ENCODE measurements around the gene TMC1. TPM values are rescaled to one million over a fixed set of nuclear protein-coding genes. Genes with fewer than 3 reads are reported as not detected.

TMC1 gene
- total RNA-seq, 1 donor from 2014 or later = not detected

DNA sequence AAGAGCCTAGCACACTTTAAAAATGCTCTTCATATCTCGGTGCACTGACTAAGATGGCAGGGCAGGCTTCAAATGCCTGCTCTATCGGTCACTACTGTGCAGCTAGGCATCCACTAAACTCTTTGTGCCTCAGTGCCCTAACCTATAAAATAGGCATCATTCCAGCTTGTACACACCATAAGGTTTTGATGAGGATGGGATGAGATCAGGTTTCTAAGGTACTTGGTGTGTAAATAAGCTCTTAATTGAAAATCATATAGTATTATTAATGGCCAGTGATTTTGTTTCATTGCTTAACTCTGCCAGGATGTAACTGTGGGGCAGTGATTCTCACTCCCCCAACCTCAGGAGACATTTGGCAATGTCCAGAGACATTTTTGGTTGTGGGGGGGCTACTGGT is 352.9 kb downstream of the TMC1 start:
- H3K36me3 Mint-ChIP-seq (ENCODE audit: unreplicated experiment) = no peaks in the 10 kb centered on the region
- H3K4me3 Mint-ChIP-seq (ENCODE audit: unreplicated experiment) = no peak overlapping the region
- no peak for DNase-seq (ENCODE audit: extremely low spot score, unreplicated experiment)
- H3K9me3 Mint-ChIP-seq (ENCODE audit: unreplicated experiment) = peaks cover 6% of the 10 kb centered on the region
- TF ChIP-seq CTCF (IDR thresholded peaks at IDR 0.05) = no peak
- H3K27ac Mint-ChIP-seq (ENCODE audit: unreplicated experiment) = no peak overlapping the region
- no peaks in the 10 kb centered on the region for H3K4me1 Mint-ChIP-seq (ENCODE audit: unreplicated experiment)
- H3K27me3 Mint-ChIP-seq (ENCODE audit: unreplicated experiment) = peaks cover 11% of the 10 kb centered on the region

DNA sequence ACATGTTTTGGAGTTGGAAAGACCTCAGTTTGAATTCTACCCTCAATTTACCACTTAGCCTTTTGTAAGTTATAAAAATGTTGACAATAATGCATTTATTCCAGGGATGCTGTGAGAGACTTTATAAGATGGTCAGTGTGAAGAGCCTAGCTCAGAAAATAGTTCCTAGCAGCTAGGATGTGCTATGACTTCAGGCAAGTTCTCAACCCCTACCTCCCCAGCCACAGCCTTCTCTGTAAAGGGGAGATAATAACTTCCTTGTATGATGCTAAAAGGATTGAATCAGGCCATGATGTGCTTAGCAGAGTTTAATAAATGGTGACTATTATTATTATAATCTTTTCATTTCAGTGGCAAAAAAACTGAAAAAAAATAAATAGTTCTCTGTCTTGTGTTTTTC is 353.8 kb downstream of the TMC1 start:
- Mint-ChIP-seq H3K36me3 (ENCODE audit: unreplicated experiment) (no peaks in the 10 kb centered on the region), H3K27ac (ENCODE audit: unreplicated experiment) (no peak overlapping the region), H3K4me1 (ENCODE audit: unreplicated experiment) (no peaks in the 10 kb centered on the region), H3K4me3 (ENCODE audit: unreplicated experiment) (no peak overlapping the region), H3K9me3 (ENCODE audit: unreplicated experiment) (peaks cover 6% of the 10 kb centered on the region), H3K27me3 (ENCODE audit: unreplicated experiment) (peaks cover 9% of the 10 kb centered on the region)
- no peak for DNase-seq (ENCODE audit: extremely low spot score, unreplicated experiment)
- TF ChIP-seq CTCF (IDR thresholded peaks at IDR 0.05) = no peak

DNA sequence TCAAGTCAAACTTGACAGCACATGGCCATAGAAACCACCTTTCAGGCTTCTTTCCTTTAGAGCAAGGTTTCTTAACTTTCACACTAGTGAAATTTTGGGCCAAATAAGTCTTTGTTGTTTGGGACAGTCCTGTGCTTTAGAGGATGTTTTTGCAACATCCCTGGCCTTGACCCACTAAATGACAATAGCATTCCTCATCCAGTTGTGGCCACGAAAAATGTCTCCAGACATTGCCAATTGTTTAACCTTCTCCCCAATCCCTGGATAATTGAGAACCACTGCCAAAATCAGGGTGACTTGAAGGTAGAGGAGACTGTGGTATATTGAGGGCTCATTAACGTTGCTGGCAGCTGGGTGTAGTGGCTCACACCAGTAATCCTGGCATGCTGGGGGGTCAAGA is 359.4 kb downstream of the TMC1 start:
- Mint-ChIP-seq H3K9me3 (ENCODE audit: unreplicated experiment) (peaks cover 6% of the 10 kb centered on the region), H3K4me3 (ENCODE audit: unreplicated experiment) (no peak overlapping the region), H3K36me3 (ENCODE audit: unreplicated experiment) (no peaks in the 10 kb centered on the region), H3K4me1 (ENCODE audit: unreplicated experiment) (no peaks in the 10 kb centered on the region), H3K27ac (ENCODE audit: unreplicated experiment) (no peak overlapping the region), H3K27me3 (ENCODE audit: unreplicated experiment) (peaks cover 7% of the 10 kb centered on the region)
- TF ChIP-seq CTCF (IDR thresholded peaks at IDR 0.05) = no peak
- DNase-seq (ENCODE audit: extremely low spot score, unreplicated experiment) = no peak

DNA sequence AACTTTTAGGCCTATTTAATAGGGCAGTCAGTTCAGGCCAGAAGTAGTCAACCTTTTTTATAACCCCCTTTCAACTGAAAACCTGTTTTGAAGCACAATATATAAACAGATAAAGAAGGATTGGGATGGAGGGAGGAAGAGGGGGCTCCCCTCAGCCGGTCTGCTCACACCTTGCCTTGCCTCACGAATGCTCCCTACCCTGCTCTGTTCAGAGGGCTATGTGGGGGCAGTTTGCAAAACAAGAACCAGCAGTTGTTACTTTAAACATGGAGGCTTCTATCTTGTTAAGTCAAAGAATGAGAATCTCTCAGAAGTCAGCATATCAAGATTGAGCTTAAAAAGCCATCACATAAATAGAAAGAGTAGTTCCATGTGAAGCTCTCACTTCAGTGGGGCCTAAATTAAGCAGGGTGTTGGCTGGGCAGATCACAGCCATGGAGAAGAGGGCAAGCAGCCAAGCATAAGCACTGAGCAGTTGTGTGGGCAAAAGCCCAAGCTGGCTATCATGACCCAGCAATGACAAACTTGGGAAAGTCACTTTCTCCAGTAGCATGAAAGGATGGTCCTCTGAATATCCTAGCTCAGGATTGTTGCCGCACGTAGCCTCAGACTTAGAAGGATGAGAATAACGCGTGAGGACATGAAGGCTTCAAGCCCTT is 360.8 kb downstream of the TMC1 start:
- H3K4me3 Mint-ChIP-seq (ENCODE audit: unreplicated experiment) = no peak overlapping the region
- H3K27me3 Mint-ChIP-seq (ENCODE audit: unreplicated experiment) = peaks cover 9% of the 10 kb centered on the region
- H3K9me3 Mint-ChIP-seq (ENCODE audit: unreplicated experiment) = peaks cover 6% of the 10 kb centered on the region
- H3K4me1 Mint-ChIP-seq (ENCODE audit: unreplicated experiment) = no peaks in the 10 kb centered on the region
- no peak overlapping the region for H3K27ac Mint-ChIP-seq (ENCODE audit: unreplicated experiment)
- no peak for DNase-seq (ENCODE audit: extremely low spot score, unreplicated experiment)
- TF ChIP-seq CTCF (IDR thresholded peaks at IDR 0.05) = no peak
- no peaks in the 10 kb centered on the region for H3K36me3 Mint-ChIP-seq (ENCODE audit: unreplicated experiment)

DNA sequence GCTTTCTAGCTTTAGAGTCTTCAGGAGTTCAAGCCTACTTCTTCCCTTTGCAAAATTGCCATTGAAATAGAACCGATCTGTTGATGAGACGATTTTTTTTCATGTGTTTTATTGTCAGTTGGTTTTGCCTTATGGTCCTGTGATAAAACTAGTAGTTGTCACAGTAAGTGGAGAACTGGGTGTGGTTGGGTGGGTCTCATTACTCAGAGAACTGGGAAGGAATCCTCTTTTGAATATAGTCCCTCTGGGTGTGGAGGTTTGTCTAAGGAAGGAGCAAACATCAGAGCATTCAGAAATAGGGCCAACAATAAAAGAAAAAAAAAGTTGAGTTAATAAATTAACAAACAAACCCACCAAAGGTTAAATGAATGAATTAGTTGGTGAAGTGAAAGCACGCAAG is 362.5 kb downstream of the TMC1 start:
- no peak for TF ChIP-seq CTCF (IDR thresholded peaks at IDR 0.05)
- peaks cover 7% of the 10 kb centered on the region for H3K27me3 Mint-ChIP-seq (ENCODE audit: unreplicated experiment)
- no peaks in the 10 kb centered on the region for H3K36me3 Mint-ChIP-seq (ENCODE audit: unreplicated experiment)
- no peak for DNase-seq (ENCODE audit: extremely low spot score, unreplicated experiment)
- no peak overlapping the region for H3K27ac Mint-ChIP-seq (ENCODE audit: unreplicated experiment)
- H3K4me3 Mint-ChIP-seq (ENCODE audit: unreplicated experiment) = no peak overlapping the region
- no peaks in the 10 kb centered on the region for H3K4me1 Mint-ChIP-seq (ENCODE audit: unreplicated experiment)
- H3K9me3 Mint-ChIP-seq (ENCODE audit: unreplicated experiment) = no peaks in the 10 kb centered on the region
